ENCODE measurements around the gene CDK6. TPM values are rescaled to one million over a fixed set of nuclear protein-coding genes. Genes with fewer than 3 reads are reported as not detected.

CDK6 gene
- total RNA-seq, 1 donor from 2014 or later: 6.0 TPM

- Mint-ChIP-seq H3K36me3 (peaks cover 30% of the 10 kb centered on the region), H3K27ac (peak overlapping the region; percentile 97), H3K9me3 (peaks cover 2% of the 10 kb centered on the region), H3K4me3 (peak overlapping the region; percentile 96), H3K4me1 (peaks cover 36% of the 10 kb centered on the region), H3K27me3 (ENCODE audit: insufficient read depth, low read depth) (peaks cover 8% of the 10 kb centered on the region)
- peak; percentile 55 for DNase-seq (ENCODE audit: low spot score)
- Histone ChIP-seq H3F3A (ENCODE audit: low read depth) (peaks cover 33% of the 10 kb centered on the region), H3K79me2 (ENCODE audit: low read depth) (no peaks in the 10 kb centered on the region), H3K27me3 (peaks cover 73% of the 10 kb centered on the region), H3K36me3 (no peaks in the 10 kb centered on the region), H3K4me3 (peak overlapping the region; percentile 67), H3K9ac (no peak overlapping the region), H3K4me2 (peak overlapping the region; percentile 83), H3K4me1 (peaks cover 7% of the 10 kb centered on the region), H3K9me3 (ENCODE audit: low read depth) (no peaks in the 10 kb centered on the region), H3K27ac (no peak overlapping the region), H2AFZ (replicated peaks) (no peak overlapping the region), H4K20me1 (ENCODE audit: low read depth) (no peaks in the 10 kb centered on the region)
- peak; percentile 24 for TF ChIP-seq EZH2 (IDR thresholded peaks at IDR 0.05)
- TF ChIP-seq, protein P1, sequence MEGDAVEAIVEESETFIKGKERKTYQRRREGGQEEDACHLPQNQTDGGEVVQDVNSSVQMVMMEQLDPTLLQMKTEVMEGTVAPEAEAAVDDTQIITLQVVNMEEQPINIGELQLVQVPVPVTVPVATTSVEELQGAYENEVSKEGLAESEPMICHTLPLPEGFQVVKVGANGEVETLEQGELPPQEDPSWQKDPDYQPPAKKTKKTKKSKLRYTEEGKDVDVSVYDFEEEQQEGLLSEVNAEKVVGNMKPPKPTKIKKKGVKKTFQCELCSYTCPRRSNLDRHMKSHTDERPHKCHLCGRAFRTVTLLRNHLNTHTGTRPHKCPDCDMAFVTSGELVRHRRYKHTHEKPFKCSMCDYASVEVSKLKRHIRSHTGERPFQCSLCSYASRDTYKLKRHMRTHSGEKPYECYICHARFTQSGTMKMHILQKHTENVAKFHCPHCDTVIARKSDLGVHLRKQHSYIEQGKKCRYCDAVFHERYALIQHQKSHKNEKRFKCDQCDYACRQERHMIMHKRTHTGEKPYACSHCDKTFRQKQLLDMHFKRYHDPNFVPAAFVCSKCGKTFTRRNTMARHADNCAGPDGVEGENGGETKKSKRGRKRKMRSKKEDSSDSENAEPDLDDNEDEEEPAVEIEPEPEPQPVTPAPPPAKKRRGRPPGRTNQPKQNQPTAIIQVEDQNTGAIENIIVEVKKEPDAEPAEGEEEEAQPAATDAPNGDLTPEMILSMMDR (IDR thresholded peaks at IDR 0.05): no peak
- TF ChIP-seq EZH2phosphoT487 (IDR thresholded peaks at IDR 0.05): peak; percentile 72
Observed at GRCh38 chr7:92834507-92835260, 1.7 kb downstream of the CDK6 start.

GRCh38 chr7:92833766-92834506, 2.4 kb downstream of the CDK6 start:
- Mint-ChIP-seq H3K4me3 (peak overlapping the region; percentile 96), H3K9me3 (peaks cover 2% of the 10 kb centered on the region), H3K36me3 (peaks cover 30% of the 10 kb centered on the region), H3K27ac (peak overlapping the region; percentile 97), H3K4me1 (peaks cover 33% of the 10 kb centered on the region), H3K27me3 (ENCODE audit: insufficient read depth, low read depth) (peaks cover 8% of the 10 kb centered on the region)
- Histone ChIP-seq H3K4me2 (peak overlapping the region; percentile 83), H4K20me1 (ENCODE audit: low read depth) (no peaks in the 10 kb centered on the region), H3K79me2 (ENCODE audit: low read depth) (peaks cover 1% of the 10 kb centered on the region), H3K27me3 (peaks cover 68% of the 10 kb centered on the region), H3K9me3 (ENCODE audit: low read depth) (no peaks in the 10 kb centered on the region), H3K9ac (no peak overlapping the region), H3K4me1 (peaks cover 7% of the 10 kb centered on the region), H3K27ac (peak overlapping the region; percentile 40), H3K4me3 (peak overlapping the region; percentile 67), H3K36me3 (no peaks in the 10 kb centered on the region), H3F3A (ENCODE audit: low read depth) (peaks cover 33% of the 10 kb centered on the region), H2AFZ (replicated peaks) (peak overlapping the region; percentile 99)
- peak; percentile 78 for DNase-seq (ENCODE audit: low spot score)
- TF ChIP-seq EZH2 (IDR thresholded peaks at IDR 0.05) (no peak), EZH2phosphoT487 (IDR thresholded peaks at IDR 0.05) (no peak)
- TF ChIP-seq, protein P1 (IDR thresholded peaks at IDR 0.05): peak; percentile 34

DNA sequence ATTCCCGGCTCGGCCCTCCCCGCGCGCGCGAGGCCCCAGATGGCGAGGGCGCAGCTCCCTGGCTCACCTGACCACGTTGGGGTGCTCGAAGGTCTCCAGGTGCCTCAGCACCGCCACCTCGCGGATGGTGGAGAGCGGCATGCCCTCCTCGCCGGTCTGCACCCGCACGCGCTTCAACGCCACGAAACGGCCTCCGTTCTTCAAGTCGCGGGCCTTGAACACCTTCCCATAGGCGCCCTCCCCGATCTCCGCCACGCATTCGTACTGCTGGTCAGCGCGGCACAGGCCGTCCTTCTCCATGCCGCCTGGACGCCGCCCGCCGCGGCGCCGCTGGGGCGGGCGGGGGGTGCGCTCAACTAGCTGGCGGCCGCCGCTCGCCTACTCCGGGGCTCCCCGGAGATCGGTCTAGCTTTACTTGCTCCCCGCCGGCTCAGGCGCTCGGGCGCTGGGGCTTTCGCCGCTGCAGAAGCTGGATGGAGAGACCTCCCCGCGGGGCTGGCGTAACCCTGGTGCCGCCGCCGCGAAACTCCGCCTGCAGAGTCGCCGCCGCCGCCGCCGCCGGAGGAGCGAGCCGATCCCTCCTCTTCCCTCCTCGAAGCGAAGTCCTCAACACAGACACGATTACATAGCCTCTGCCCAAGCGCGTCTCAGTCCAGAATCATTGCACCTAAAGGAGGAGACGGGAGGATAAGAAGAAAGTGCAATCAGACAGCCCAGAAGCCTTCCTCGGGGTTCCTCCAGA, 3.2 kb downstream of the CDK6 start:
- DNase-seq (ENCODE audit: low spot score): peak; percentile 90
- Histone ChIP-seq H3K27me3 (peaks cover 61% of the 10 kb centered on the region), H3K4me2 (peak overlapping the region; percentile 83), H3K4me3 (peak overlapping the region; percentile 67), H3K27ac (peak overlapping the region; percentile 40), H3K4me1 (peaks cover 7% of the 10 kb centered on the region), H4K20me1 (ENCODE audit: low read depth) (no peaks in the 10 kb centered on the region), H3K9ac (no peak overlapping the region), H3K36me3 (no peaks in the 10 kb centered on the region), H2AFZ (replicated peaks) (peak overlapping the region; percentile 99), H3F3A (ENCODE audit: low read depth) (peaks cover 33% of the 10 kb centered on the region), H3K9me3 (ENCODE audit: low read depth) (no peaks in the 10 kb centered on the region), H3K79me2 (ENCODE audit: low read depth) (peaks cover 8% of the 10 kb centered on the region)
- peaks cover 28% of the 10 kb centered on the region for H3K4me1 Mint-ChIP-seq
- peaks cover 8% of the 10 kb centered on the region for H3K27me3 Mint-ChIP-seq (ENCODE audit: insufficient read depth, low read depth)
- peaks cover 31% of the 10 kb centered on the region for H3K36me3 Mint-ChIP-seq
- TF ChIP-seq, protein P1 (IDR thresholded peaks at IDR 0.05): peak; percentile 74
- peak; percentile 57 for TF ChIP-seq EZH2 (IDR thresholded peaks at IDR 0.05)
- no peak for TF ChIP-seq EZH2phosphoT487 (IDR thresholded peaks at IDR 0.05)
- peak overlapping the region; percentile 96 for H3K4me3 Mint-ChIP-seq
- peaks cover 2% of the 10 kb centered on the region for H3K9me3 Mint-ChIP-seq
- peak overlapping the region; percentile 97 for H3K27ac Mint-ChIP-seq

All from neural progenitor cell (in vitro differentiated cells).